Stimulated activated CD4-positive, alpha-beta T cell treated with anti-CD3 and anti-CD28 coated beads, Interleukin-1b, Interleukin-23, amount 100 ng/mL, for 1 hour (primary cell): Measurements from ENCODE around the gene MTFR1L.

Source experiments
- DNase-seq, 2 donors: peaks; one replicate each; pipeline ENCODE4 v3.0.0-alpha.2; 2020; ENCODE audit warnings: low read depth in 2 of 2

MTFR1L gene

DNA sequence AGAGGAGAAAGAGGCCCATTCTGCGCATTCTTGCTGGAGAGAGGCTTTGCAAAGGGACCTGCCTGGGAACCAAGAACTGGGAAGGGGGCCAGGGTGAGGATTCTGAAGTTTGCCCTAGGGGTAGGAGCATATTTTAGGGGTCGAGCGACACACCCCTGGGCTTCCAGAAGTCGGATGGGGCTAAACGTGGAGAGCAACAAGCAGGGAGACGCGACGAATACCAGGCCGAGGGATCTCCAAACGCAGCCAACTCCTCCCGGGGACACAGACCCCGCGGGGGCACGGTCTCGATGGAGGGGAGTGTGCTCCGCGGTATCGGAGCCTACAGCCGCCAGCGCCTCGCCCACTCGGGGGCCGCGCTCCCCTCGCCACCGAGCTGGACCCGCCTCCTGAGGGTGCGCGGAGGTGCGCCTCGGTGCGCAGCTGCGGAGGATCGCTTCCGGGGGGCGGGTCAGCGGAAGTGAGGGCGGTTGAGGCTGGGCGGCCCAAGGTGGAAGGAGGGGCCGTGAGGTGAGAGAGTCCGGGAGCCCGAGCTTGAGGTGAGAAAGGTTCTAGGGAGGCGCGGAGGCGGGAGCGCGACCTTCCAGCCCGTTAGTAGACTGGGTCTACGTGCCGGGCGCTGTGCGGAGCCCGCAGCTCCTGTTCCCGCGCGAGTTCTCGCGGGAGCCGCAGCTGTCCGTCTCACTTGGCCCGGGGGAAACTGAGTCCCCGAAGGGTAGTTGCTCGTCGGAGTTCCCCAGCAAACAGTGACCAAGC is at the start of gene MTFR1L:
Gene MTFR1L, plus strand, starts transcription at position 464 of the 756 bp plus-strand sequence. CDS start 3,151 bp downstream, outside the sequence.
- DNase-seq, result peak; percentile 76 to 87

DNA sequence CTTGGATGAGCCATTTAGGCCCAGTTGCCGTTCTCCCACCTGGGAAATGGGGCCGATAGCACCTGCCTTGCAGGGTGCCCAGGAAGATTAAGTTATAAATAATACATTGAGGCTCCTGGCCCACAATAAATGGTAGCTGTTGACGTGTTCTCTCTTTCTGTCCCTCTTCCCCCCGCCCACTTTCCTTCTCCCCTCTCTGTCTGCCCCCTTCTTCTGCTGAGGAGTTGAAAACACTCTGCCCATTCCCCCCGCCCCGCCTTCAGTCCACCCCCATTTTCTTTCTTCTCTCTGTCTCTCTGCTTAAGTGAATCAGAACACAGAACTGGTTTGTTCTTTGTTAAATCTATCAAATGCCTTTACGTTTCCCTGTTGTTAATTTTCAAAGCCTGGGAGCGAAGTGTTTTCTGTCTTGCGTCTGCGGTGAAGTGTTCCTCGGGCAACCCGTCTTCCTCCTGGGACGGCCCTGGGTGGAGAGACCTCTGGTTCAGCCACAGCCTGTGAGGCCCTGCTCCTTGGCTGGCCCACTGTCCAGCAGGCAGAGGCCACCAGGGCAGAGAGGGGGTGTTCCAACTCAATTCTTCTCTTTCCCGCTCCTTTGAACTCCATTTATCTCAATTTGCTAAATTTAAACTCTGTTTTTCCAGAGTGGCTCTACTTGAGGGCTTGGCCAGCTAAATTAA is 49.1 kb upstream of the MTFR1L start:
- no peak for DNase-seq

DNA sequence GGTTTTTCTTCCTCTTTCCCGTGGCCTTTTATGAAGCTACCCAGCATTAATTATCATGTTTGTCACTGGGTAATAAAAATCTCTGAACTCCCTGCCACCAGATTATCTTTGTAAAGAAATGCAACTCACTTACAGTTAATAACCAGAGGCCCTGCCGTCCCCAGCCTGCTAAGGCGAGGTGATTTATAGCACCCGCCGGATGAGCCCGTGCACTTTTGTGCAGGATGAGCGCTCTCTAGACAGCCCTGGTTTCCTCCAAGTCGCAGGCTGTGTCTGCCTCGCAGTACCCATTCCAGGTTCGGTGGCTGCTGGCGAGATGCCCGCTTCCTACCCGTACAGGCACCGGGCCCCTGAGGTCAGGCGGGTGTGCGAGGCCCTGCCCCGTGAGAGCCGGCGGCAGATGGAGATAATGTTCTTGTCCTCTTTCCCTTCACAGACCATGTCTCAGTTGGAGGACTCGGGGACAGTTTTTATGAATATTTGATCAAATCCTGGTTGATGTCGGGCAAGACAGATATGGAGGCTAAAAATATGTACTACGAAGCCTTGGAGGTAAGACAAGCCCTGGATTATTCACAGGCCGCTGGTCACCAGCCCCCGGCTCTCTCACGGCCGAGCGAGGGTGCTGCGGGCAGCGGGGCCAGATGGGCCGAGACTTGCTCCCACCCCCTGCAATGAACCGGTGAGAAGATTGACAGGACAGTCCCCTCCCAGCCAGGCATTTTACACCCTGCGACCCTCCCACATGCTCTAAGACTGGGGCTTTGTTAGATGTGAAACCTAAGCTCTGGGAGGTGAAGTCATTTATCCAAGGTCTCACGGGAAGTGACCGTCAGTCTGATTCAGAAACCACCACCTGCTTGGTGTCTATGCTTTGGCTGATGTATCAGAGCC is 48.3 kb upstream of the MTFR1L start:
- no peak for DNase-seq

DNA sequence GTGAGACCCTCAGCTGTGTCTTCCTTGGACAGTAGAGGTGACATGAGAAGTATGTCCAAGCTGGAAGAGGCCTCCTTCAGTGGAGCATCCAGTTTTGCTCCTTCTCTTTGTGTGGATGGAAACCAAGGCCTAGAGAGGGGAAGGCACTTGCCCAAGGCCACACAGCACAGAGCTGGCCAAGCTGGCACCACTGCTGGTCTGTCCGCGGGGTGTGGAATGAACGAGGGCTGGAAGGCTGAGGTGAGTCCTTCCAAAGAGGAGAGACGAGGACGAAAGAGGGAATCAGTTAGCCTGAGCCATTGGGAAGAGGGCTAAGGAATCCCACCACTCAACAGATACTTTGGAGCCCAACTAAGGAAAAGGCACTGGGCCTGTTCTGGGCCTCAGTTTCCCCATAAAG is 47.6 kb upstream of the MTFR1L start:
- DNase-seq, result no peak

DNA sequence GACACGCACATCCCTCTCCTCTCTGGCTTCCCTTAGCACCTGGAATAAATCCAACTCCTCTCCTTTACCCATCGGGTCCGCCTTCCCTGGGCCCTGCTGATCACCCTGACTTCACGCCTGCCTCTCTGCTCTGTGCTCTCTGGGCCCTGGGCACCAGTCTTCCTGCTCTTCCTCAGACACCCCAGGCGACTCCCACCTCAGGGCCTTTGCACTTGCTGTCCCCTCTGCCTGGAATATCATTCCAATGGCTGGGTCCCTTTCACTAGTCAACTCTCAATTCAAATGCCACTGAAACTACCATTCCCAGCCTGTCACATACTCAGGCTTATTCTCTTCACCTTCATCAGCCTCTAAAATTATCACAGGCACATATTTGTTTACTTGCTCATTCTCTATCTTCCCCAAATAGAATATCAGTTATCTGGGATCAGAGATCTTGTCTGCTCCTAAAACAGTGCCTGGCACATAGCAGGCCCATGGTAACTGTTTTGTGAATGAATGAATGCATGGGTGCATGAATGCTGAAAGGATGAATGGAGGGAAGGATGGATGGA is 47.0 kb upstream of the MTFR1L start:
- DNase-seq, result no peak

DNA sequence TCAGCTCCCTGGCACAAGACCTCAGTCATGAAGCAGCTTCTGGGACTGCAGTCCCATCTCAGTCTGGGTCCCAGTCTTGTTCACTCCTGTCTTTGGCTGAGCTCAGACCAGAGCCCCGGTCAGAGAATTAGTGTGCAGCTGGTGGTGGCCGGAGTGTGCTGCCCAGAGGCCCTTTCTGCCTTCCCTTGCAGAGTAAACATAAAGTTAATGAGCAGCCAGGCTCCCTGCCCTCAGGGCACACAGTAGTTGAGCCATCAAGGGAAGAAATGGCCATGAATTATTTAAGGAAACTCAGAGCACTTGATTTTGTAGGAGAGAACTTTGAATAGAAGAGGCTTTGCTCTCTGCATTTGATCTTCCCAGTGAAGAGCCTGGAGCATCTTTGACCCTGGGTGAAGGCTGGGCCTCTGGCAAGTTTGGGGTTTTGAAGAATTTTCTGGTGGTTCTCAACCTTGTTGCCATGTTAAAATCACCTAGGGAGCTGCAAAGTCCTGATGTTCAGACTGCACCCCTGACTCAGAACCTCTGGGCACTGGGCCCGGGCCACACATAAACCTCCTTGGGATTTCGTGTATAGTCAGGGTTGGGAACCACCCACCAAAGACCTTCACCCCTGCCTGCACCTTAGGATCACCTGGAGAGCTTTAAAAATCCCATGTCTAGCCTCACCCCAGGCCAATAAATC is 46.2 kb upstream of the MTFR1L start:
- no peak for DNase-seq

DNA sequence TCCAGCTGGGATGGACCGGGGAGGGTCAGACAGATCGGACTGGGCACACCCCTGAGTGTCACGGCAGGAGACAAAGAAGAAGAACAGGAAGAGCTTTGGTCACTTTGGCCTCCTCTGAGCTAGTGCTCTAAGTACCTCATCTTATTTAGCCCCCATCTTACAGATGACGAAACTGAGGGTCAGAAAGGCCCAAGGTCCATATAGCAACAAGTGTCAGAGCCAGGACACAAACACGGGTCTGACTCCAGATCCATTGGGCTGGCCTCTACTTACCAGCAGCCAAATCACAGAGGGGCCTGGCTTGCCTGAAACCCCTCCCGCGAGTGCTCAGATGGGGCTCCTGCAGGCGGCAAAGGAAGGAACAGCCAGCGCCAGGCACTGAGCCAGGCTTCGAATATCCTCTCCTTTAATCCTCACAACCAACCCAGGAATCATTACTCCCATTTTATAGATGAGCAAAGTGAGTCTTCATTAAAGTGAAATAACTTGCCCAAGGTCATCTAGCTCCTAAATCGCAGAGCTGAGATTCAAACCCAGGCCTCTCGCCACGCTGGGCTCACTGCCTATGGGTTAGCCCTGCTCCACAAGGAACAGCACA is 45.4 kb upstream of the MTFR1L start:
- DNase-seq, result no peak

DNA sequence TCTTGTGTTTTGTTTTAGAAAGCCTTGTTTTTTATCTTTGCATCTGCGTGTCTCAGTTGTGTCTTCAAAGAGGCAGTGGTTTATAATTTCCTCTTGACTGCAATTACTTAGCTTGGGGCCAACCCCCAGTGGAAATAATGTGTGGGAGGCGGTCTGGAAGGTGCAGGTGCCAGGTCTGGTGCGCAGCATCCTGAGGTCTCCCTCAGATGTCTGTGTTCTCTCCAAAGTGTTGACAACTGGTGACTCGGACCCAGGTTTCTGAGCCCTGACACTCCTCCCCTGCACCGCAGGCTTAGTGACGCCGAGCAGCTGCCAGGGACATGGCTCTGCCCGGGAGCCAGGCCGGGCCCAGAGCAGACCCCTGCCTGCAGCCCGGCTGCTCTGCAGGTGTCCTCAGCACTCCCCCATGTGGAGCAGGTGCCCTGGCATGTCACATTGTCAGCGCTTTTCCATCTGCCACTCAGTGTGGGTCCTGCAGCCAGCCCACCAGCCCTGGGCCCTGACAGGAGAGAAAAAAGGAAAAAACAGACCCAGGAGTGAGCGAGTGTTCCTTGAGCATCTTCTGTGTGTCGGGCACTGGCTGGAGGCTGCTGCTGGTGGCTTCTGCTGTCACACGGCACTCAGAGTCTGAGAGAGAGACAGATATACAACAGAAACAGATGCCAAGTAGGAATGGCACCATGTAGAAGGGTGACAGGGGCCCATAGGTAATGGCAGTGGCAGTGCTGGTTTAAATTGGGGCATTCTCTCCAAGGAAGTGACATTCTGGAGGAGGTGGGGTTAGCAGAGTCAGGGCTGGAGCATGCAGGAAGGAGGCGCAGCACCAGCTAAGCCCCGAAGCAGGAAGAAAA is 44.6 kb upstream of the MTFR1L start:
- DNase-seq, result peak; percentile 38 to 74

DNA sequence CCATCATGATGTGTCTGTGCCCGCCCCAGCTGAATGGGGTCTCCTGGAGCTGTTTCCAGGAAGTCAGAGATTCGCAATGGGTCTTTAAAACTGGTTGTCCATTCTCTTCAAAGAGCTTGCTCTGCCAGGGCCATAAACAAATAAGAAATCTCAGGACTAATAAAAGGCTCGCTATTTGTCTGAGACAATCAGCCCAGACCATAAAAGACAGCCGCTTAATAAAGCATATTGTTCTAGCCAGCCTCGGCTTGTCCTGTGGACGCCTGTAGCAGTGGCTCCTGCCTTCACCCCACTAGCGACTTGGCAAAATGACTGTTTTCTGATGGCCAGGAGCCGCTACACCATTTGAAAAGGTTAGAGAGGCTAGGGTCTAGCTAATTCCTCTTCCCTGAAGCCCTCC is 40.4 kb upstream of the MTFR1L start:
- no peak for DNase-seq

DNA sequence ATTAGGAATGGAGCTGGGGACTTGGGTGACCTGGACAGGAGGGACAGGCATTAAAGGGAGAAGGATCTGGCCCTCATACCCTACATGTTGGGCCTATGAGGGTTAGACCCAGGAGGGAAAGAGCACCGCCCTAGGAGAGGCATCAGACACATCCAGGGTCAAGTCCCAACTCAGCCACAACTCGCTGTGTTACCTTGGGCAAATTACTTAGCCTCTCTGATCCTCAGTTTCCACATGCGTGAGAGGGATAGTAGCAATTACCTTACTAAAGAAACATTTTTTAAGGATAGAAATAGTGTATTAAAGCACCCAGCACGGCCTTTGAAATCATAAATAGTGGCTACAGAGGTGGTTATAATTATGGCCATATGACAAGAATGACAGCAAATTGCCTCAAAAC is 39.9 kb upstream of the MTFR1L start:
- DNase-seq, result no peak

DNA sequence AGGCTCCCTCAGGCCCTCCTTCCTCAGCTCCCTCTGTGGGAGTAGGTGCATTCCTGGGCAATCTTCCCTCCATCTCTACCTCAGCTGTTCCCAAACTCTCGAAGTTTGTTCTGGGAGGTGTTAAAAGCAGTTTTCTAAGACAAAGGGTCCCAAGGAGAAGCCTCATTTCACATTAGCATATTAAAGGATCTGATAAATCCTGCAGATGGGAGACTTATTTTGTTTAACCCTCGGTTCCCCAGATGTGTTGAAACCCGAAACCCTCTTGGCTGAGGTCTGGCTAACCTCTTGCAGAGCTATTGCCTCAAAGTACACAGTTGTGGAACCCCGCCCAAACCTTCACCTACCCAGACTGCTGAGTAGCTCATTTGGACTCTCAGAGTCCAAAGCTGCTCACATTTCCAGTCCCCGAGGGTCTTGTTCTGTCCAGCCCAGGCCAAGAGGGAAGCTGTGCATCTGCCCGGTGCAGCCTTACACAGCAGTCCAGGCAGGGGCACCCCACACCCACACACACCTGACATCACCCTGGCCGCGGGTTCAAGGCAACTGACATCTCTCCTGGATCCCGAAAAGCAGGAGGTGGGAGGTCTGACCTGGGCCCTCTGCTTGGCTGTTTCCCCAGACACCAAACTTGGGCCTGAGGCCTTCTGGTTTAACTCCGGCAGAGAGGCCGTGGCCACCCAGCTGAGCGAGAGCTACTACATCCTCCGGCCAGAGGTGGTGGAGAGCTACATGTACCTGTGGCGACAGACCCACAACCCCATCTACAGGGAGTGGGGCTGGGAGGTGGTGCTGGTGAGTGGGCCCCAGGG is 39.2 kb upstream of the MTFR1L start:
- DNase-seq, result no peak

DNA sequence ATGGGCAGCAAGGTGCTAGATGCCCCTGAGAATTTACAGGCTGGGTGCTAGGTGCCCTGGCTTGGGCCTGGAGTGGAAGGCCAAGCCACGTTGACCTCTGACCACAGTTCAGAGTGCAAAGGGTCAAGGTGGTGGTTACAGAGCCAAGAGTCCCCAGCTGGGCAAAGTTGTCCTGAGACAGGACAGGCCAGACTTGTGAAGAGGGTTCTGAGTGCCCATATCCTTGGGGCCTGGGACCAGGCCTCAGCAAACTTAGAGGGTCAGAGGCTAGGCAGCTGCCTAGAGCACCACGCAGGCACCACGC is 38.7 kb upstream of the MTFR1L start:
- no peak for DNase-seq

DNA sequence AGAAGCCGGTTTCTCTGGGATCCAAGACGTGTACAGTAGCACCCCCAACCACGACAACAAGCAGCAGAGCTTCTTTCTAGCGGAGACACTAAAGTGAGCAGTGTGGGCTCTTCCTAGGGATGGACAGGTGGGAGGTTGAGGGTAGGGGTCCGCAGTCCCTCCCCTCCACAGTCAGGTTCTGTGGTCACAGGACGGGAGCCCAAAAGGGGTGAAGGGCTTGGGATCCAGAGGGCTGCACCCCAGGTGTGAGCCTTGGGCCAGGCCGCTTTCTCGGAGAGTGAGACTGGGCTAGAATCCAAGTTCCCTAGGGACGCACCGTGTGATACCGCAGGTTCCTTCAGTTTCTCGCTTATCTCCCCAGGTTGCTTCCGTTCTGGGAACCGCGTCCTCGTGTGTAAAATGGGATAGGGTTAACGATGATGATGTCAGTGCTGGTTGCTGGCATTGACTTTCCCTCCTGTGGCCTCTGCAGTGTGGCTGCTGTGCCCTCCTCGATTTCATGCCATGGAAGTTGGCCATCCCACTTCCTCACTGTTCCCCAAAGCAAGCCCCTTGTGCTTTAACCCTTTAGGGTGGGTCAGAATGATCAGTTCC is 37.0 kb upstream of the MTFR1L start:
- DNase-seq, result no peak

DNA sequence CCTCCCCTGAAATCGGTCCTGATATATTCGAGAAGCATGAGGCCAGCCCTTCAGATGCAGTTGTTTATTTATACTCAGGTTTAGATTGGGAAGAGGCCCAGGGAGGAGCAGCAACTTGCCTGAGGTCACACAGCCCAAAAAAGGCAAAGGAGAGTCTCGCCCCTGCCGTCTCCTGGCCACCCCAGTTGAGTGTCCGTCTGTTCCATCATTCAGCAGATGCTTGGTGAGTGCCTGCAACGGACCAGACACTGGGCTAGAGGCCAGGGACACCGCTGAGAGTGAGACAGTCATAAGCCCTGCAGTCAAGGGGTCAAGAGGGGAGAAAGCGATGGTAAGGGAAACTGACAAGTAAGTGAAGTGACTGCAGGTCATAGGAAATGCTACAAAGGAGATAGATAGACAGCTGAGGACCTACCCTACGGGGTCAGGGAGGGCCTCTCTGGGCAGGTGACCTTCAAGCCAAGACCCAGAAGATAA is 35.1 kb upstream of the MTFR1L start:
- no peak for DNase-seq

DNA sequence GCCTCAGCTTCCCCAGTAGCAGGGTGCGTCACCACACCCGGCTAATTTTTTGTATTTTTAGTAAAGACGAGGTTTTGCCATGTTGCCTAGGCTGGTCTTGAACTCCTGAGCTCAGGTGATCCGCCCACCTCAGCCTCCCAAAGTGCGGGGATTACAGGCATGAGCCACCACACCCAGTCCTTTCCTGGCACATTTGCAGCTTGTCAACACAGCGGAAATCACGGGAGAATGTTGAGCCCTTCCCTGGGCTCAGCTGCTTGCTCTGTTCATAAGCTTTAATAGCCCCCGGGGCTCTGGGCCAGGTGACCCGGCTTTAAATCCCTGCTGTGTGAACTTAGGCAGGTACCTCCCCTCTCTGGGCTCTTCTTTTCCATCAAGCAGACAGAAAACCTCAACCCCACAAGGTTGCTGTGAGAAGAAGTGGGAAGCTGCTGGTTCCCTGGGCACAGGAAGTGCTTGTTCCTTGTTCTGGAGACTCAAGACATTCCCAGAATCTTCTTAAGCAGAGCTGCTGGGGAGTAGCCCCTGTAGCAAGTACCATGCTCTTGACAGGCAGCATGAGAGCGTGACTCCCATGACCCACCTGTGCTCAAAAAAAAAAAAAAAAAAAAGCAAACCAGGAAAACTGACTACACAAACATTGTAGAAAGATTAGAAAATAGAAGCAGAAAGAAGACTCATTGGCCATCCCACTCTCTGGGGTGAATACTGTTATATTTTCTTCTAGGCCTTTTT is 34.3 kb upstream of the MTFR1L start:
- no peak for DNase-seq

DNA sequence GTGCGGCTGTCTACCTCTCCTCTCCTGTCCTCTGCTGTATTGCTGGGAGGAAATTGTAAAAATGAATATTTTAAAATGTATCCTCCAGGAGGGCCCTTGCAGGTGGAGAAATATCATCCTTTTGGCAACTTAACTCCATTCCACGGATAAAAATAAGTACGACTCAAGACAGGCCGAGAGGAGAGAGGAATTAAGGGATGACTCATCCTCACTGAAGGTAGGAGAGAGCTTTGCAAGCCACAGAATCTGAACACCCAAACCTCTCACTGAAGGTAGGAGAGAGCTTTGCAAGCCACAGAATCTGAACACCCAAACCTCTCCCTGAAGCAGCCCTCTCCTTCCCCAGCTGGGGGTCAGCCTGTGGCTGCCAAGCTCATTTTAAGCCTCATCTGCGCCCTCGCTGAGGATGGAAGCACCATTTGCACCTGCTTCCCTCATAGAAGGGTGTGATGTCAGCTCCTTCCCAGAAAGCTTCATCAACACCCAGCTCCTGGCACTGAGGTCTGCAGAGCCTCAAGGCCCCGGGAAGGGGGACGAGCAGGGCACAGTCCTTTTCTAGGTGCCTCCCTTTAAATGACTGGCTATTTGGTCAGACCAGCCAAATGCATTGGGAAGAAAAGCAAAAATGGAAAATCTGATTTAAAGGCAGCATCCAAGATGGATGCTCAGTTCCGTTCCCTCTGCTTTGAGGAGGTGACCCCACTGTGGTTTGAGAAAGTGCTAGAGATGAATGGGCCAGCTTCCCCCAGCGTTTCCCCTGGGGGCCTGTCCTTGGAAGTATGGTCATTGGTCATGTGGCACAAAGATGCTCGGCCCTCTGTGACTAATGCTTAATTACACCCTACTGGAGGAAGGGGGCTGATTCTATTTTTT is 32.6 kb upstream of the MTFR1L start:
- DNase-seq, result no peak

DNA sequence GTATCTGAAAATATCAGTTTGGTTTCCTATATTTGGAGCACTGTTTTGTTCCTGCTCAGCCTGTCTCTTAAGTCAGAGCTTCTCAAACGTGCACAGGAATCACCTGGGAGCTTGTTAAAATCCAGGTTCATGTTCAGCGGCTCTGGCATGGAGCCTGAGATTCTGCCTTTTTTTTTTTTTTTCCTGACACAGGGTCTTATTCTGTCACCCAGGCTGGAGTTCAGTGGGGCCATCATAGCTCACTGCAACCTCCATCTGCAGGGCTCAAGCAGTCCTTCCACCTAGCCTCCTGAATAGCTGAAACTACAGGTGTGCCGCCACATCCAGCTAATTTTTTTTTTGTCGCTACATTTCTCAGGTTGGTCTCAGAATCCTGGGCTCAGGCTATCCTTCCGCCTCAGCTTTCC is 32.0 kb upstream of the MTFR1L start:
- no peak for DNase-seq
